OCI-LY7 (cell line): ENCODE results near the gene CAPRIN2.

Experiments
- EZH2phosphoT487 ChIP-seq: fragments of 200-600 bp; sonication (generic); IDR thresholded peaks from 2 replicates; pipeline ENCODE4 v1.6.1; 2018; ENCODE audit warnings: low read depth, borderline replicate concordance, mild to moderate bottlenecking, mixed run types, antibody characterized with exemption, low read length, moderate library complexity, mixed read lengths
- TF ChIP-seq, protein P1 (sequence below): fragments of 200-600 bp; sonication (generic); conservative IDR thresholded peaks from 2 replicates; pipeline ENCODE4 v1.5.1; 2014; ENCODE audit warnings: mild to moderate bottlenecking, antibody characterized with exemption, low read length, moderate library complexity, mixed read lengths

DNA sequence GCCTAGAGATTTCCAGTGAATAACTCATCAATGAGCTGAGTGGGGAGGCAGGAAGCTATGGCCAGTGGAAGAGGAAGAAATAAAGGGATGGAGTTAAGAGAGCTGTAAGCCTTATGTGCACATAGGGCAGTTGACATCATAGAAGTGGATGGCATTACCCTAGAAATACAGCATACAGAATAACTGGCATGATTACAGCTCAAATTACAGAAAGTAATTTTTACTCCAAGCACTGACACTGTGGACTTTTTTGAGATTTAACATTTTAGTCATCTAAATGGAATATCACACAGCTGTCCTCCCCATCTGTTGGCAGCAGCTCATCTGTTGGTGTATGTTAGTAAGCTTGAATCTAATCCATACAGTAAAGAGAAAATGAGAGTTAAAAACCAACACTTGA lies 53.7 kb downstream of the CAPRIN2 start:
- TF ChIP-seq, protein P1, sequence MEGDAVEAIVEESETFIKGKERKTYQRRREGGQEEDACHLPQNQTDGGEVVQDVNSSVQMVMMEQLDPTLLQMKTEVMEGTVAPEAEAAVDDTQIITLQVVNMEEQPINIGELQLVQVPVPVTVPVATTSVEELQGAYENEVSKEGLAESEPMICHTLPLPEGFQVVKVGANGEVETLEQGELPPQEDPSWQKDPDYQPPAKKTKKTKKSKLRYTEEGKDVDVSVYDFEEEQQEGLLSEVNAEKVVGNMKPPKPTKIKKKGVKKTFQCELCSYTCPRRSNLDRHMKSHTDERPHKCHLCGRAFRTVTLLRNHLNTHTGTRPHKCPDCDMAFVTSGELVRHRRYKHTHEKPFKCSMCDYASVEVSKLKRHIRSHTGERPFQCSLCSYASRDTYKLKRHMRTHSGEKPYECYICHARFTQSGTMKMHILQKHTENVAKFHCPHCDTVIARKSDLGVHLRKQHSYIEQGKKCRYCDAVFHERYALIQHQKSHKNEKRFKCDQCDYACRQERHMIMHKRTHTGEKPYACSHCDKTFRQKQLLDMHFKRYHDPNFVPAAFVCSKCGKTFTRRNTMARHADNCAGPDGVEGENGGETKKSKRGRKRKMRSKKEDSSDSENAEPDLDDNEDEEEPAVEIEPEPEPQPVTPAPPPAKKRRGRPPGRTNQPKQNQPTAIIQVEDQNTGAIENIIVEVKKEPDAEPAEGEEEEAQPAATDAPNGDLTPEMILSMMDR, result no peak
- TF ChIP-seq EZH2phosphoT487, result no peak
